Motor neuron (in vitro differentiated cells): ENCODE measurements around the gene FANCG. TPM values are rescaled to one million over a fixed set of nuclear protein-coding genes. Genes with fewer than 3 reads are reported as not detected.

Source experiments
- ATAC-seq, 8 experiments: fragments of 200-7000 bp; cut with Tn5 transposase; replicated peaks in 6 of 8; 2 replicates each; pipeline ENCODE4 v1.8.0; 2021; ENCODE audit warnings: mild to moderate bottlenecking in 8 of 8, moderate library complexity in 8 of 8
- H3K27ac ChIP-seq, 2 donors: fragments of 250-450 bp; sonication (Bioruptor Pico); 2 replicates each; pipeline ENCODE4 v1.9.0; 2021; ENCODE audit warnings: antibody characterized with exemption in 2 of 2, mild to moderate bottlenecking in 2 of 2, moderate library complexity in 1 of 2
- H3K4me1 ChIP-seq, 2 donors: fragments of 250-450 bp; sonication (Bioruptor Pico); replicated peaks in 1 of 2; 2 replicates each; pipeline ENCODE4 v1.6.1; 2021; ENCODE audit warnings: antibody characterized with exemption in 2 of 2, mild to moderate bottlenecking in 2 of 2, moderate library complexity in 1 of 2
- H3K4me3 ChIP-seq, 5 donors: fragments of 250-450 bp; sonication (Bioruptor Pico); 2 replicates each; pipeline ENCODE4 v1.9.0; 2021; ENCODE audit warnings: antibody characterized with exemption in 5 of 5, mild to moderate bottlenecking in 5 of 5, moderate library complexity in 4 of 5
- WGBS, 10 experiments: fragments of 450-650 bp; shearing (Covaris generic); methylation state at CpG; one replicate each; pipeline ENCODE4 v1.0.0; 2022; 5-methylcytosine and 5-hydroxymethylcytosine counted together
- in situ Hi-C, 9 experiments: fragments of 400-800 bp; cut with MboI; loops; one replicate each; pipeline ENCODE4 v1.15.0; 2021; ENCODE audit warnings: low sequenced_read_pairs in 9 of 9, low pct_unique_long_range_greater_than_20kb in 2 of 9; ENCODE audit not compliant: unreplicated experiment in 9 of 9
- total RNA-seq, 8 experiments: library from RNA; unstranded; fragments of 300-600 nt; gene quantifications; 2 replicates each; pipeline versions ENCODE4 v1.2.3 to v1.2.4, GENCODE V29; 2022

Gene FANCG
- total RNA-seq, 8 experiments from 2014 or later, result 9.1 to 40.7 (median 22.5) TPM

DNA sequence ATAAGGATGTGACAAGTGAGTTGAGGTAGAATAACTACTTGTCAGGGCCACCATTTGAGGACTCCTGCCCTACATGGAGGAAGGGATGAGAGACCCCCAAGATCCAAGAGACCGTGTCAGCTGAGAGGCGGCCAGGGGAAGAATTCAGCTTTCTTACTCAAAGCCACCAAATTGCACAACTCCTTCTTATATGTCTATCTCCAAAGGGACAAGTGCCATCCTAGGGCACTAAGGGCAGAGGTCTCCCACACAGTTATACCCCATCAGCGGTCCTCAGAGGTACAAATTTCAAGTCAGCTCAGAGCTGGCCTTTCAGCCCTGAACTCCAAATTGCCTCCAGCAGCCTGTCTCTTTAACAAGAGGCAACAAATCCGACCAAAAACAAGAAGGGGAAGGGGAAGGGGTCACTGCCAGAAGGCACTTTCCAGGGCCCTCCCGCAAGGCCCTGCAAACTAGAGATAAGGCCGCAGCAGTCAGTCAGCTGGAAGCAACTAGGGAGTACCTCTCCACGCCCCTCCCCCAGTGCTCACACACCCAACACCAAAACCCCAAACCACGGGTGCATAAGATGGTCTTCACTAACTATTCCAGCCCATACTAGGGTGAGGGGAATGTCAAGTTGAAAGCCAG lies 29.3 kb upstream of the FANCG start:
- in situ Hi-C loops, result loop anchor here in 4 of 9 experiments (25.0 kb wide), 3 partner anchors 153 to 378 kb away; partner anchors contain the start of gene RUSC2 (in 3 of the 4)
- Histone ChIP-seq H3K4me3 (no peak overlapping the region), H3K27ac (no peak overlapping the region), H3K4me1 (peaks cover 25 to 29% of the 10 kb centered on the region in 2 donors)
- 40 to 100% (median 89%) methylated on average over 1 to 7 of the region's 8 CpGs; no CpG with 5 or more reads in 2 of the 10 experiments for WGBS, 10 experiments
- no peak for ATAC-seq

DNA sequence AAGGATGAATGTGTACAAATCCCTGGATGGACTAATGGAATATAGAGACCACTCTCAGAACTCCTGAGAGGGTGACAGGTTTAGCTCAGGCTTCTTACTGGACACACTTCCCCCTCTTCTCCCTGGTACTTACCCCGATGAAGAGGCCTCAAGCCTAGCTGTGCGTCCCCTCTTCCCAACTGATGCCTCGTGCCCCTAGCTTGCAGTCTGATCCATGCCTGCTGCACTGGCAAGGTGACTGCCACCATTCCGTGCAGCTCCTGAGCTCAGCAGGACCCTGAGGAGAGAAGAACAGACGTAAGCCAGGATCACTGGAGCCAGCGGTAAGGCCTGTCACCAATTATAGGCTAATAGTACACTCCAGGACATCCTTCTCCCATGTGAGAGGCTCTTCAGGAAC lies 28.7 kb upstream of the FANCG start:
- Histone ChIP-seq H3K4me3 (no peak overlapping the region), H3K4me1 (peaks cover 27 to 32% of the 10 kb centered on the region in 2 donors), H3K27ac (no peak overlapping the region)
- in situ Hi-C loops, result loop anchor here in 4 of 9 experiments (25.0 kb wide), 3 partner anchors 154 to 379 kb away; partner anchors contain the start of gene RUSC2 (in 3 of the 4)
- 93 to 96% methylated on average over 3 to 6 of the region's 6 CpGs; no CpG with 5 or more reads in 8 of the 10 experiments for WGBS, 10 experiments
- no peak for ATAC-seq

- ATAC-seq, result no peak
- in situ Hi-C loops, result loop anchor here in 4 of 9 experiments (25.0 kb wide), 3 partner anchors 155 to 380 kb away; partner anchors contain the start of gene RUSC2 (in 3 of the 4)
- no peak overlapping the region for H3K27ac ChIP-seq
- WGBS, 10 experiments, result 60 to 100% (median 87%) methylated on average over 1 to 3 of the region's 18 CpGs; no CpG with 5 or more reads in 6 of the 10 experiments
- peaks cover 20 to 24% of the 10 kb centered on the region in 2 donors for H3K4me1 ChIP-seq
- no peak overlapping the region for H3K4me3 ChIP-seq
Observed at GRCh38 chr9:35107297-35108290, 27.9 kb upstream of the FANCG start.

GRCh38 chr9:35106343-35106730 lies 26.6 kb upstream of the FANCG start:
- ATAC-seq, result no peak
- 60 to 100% (median 84%) methylated on average over 1 to 5 of the region's 7 CpGs; no CpG with 5 or more reads in 4 of the 10 experiments for WGBS, 10 experiments
- Histone ChIP-seq H3K4me1 (peaks cover 23 to 24% of the 10 kb centered on the region in 2 donors), H3K27ac (no peak overlapping the region), H3K4me3 (no peak overlapping the region)
- in situ Hi-C loops, result loop anchor here in 4 of 9 experiments (25.0 kb wide), 3 partner anchors 156 to 381 kb away; partner anchors contain the start of gene RUSC2 (in 3 of the 4)

DNA sequence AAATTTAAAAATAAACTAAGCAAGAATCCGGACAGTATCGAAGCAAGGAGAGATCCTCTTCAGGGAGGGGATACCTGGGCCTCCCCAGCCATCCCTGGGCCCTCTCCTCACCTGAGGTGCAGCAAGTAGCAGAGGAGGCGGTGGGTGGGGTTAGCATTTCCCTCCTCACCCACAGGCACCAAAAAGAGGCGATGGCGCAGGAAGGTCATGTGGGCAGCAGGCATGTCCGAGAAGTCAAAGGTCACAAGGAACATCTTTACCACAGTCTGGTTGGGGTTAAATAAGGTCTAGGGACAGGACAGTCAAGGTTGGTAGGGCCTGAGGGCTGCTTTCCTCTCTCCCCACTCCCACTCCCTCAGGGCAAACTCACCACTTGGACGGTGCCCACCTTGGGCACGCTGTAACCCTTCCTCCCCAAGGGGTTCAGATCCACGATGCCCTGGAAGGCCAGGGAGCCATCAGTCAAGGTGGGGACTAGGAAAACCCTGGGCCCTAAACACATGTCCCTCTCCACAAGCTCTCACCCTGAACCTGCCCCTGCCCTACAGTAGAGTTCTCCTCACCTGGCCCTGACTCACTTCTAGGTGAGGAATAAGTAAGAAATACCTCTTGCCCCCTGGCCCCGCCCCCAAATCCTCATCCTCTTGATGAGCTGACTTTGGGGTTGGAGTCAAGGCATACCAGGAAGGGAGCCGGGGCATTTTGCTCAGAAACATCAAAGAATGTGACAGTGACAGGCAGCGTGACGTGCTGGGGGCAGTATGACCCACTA lies 26.0 kb upstream of the FANCG start:
- 90 to 100% (median 100%) methylated on average over 2 to 10 of the region's 13 CpGs; no CpG with 5 or more reads in 3 of the 10 experiments for WGBS, 10 experiments
- ATAC-seq, result no peak
- Histone ChIP-seq H3K4me1 (peaks cover 23% of the 10 kb centered on the region in 2 donors), H3K4me3 (no peak overlapping the region), H3K27ac (no peak overlapping the region)
- in situ Hi-C loops, result loop anchor here in 4 of 9 experiments (25.0 kb wide), 3 partner anchors 157 to 382 kb away; partner anchors contain the start of gene RUSC2 (in 3 of the 4)

DNA sequence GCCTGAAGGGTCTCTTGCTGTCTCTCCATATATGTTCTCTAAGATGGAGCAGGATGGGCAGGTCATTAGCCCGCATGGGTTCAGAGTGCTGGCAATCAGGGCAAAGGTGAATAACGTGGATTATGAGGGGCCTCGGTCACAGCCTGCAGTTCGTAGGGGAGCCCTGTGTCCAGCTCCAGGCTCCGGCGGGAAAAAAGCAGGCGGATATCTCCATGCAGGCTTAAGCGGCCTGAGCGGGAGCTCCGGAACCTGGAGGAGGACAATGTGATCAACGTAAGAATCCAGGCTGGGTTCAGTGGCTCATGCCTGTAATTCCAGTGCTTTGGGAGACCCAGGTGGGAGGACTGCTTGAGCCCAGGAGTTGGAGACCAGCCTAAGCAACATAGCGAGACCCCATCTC lies 25.4 kb upstream of the FANCG start:
- ATAC-seq, result no peak
- peaks cover 17 to 18% of the 10 kb centered on the region in 2 donors for H3K4me1 ChIP-seq
- in situ Hi-C loops, result loop anchor here in 4 of 9 experiments (25.0 kb wide), 3 partner anchors 157 to 382 kb away; partner anchors contain the start of gene RUSC2 (in 3 of the 4)
- no peak overlapping the region for H3K4me3 ChIP-seq
- H3K27ac ChIP-seq, result no peak overlapping the region
- WGBS, 10 experiments, result 86 to 100% (median 93%) methylated on average over 1 to 8 of the region's 12 CpGs; no CpG with 5 or more reads in 4 of the 10 experiments

DNA sequence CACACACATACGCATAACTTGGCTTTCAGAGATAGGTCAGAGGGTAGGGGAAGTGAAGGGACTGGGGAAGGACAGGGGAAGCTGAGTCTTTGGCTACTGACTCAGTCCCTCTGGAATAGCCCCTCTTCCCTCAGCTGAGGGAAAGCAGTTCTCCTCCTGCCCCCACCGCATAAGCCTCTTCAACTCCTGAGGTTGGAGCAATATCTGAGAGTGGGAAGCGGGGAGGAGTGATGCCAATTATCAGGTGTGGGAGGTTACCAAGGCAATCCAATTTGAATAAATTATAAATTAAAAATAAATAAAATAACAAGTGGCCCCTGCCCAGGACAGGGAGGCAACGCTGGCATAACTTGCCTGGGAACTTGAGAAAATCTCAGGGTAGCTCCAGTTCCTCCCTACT lies 24.8 kb upstream of the FANCG start:
- Histone ChIP-seq H3K4me1 (peaks cover 17 to 18% of the 10 kb centered on the region in 2 donors), H3K4me3 (no peak overlapping the region), H3K27ac (peak overlapping the region in 1 of 2 donors; percentile 83)
- ATAC-seq, result no peak
- 71 to 100% (median 100%) methylated on average over 1 to 3 of the region's 4 CpGs; no CpG with 5 or more reads in 6 of the 10 experiments for WGBS, 10 experiments
- in situ Hi-C loops, result loop anchor here in 4 of 9 experiments (25.0 kb wide), 3 partner anchors 158 to 383 kb away; partner anchors contain the start of gene RUSC2 (in 3 of the 4)

GRCh38 chr9:35103660-35104191 lies 24.0 kb upstream of the FANCG start:
- in situ Hi-C loops, result loop anchor here in 4 of 9 experiments (25.0 kb wide), 3 partner anchors 159 to 384 kb away; partner anchors contain the start of gene RUSC2 (in 3 of the 4)
- Histone ChIP-seq H3K27ac (peak overlapping the region; percentile 80 to 83), H3K4me3 (peak overlapping the region; percentile 41 to 87 (median 75)), H3K4me1 (peaks cover 17 to 18% of the 10 kb centered on the region in 2 donors)
- 0 to 100% (median 9%) methylated on average over 1 to 5 of the region's 5 CpGs; no CpG with 5 or more reads in 2 of the 10 experiments for WGBS, 10 experiments
- ATAC-seq, result no peak

GRCh38 chr9:35102769-35103659 lies 23.3 kb upstream of the FANCG start, which contains the start of gene STOML2:
STOML2 (minus strand) TSS chr9:35103131; CDS start chr9:35103094, 37 bp downstream.
- in situ Hi-C loops, result loop anchor here in 4 of 9 experiments (25.0 kb wide), 3 partner anchors 159 to 384 kb away; partner anchors contain the start of gene RUSC2 (in 3 of the 4)
- ATAC-seq, result peak; percentile 94 to 98 (median 96)
- WGBS, 10 experiments, result 0 to 1% (median 0%) methylated on average over 1 to 32 of the region's 57 CpGs; no CpG with 5 or more reads in 4 of the 10 experiments

GRCh38 chr9:35102465-35102768 lies 22.7 kb upstream of the FANCG start:
- WGBS, 10 experiments, result 0 to 18% (median 3%) methylated on average over 1 to 10 of the region's 10 CpGs; no CpG with 5 or more reads in 5 of the 10 experiments
- Histone ChIP-seq H3K4me3 (peak overlapping the region; percentile 41 to 87 (median 75)), H3K4me1 (peaks cover 17 to 18% of the 10 kb centered on the region in 2 donors), H3K27ac (peak overlapping the region; percentile 80 to 83)
- in situ Hi-C loops, result loop anchor here in 4 of 9 experiments (25.0 kb wide), 3 partner anchors 160 to 385 kb away; partner anchors contain the start of gene RUSC2 (in 3 of the 4)
- peak in 2 of 8 experiments; percentile 29 to 45 for ATAC-seq

More at GRCh38 chr9:35102769-35103659, 23.3 kb upstream of the FANCG start, which contains the start of gene STOML2:
- Histone ChIP-seq H3K4me3 (peak within 1 kb of the TSS; percentile 41 to 87 (median 75)), H3K4me1 (peaks cover 17 to 18% of the 10 kb centered on the region in 2 donors), H3K27ac (peak within 1 kb of the TSS; percentile 80 to 83)
